Measurements from ENCODE around the gene SLC6A6. TPM values are rescaled to one million over a fixed set of nuclear protein-coding genes. Genes with fewer than 3 reads are reported as not detected.

The SLC6A6 gene
- total and polyA plus RNA-seq, 8 donors: 3.0 to 36.7 (median 19.7) TPM

DNA sequence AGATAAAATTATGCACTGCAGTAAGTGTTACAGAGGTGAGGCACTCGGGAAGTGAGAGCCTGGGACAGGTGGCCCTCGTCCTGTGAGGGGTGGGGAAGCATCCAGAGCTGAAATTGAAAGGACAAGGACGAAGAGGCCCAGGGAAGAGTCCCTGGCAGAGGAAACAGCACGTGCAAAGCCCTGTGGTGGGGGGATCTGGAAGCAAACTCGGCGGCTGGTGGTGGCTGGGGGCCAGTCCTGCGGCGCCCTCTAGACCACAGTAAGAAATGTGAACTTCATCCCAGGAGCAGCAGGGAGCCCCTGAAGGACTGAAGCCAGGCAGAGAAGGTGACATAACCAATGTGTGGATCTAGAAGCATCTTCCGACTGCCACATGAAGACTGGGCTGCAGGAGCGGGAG is 94.9 kb downstream of the SLC6A6 start:
- Histone ChIP-seq H3K36me3 (peaks cover 0 to 10% (median 0%) of the 10 kb centered on the region in 4 donors), H3K4me1 (no peaks in the 10 kb centered on the region), H3K27me3 (no peaks in the 10 kb centered on the region), H3K27ac (no peak overlapping the region), H3K9me3 (peaks cover 3 to 10% (median 6%) of the 10 kb centered on the region in 4 donors), H3K4me3 (no peak overlapping the region)
- TF ChIP-seq POLR2AphosphoS5 (IDR thresholded peaks at IDR 0.05) (no peak), EP300 (IDR thresholded peaks at IDR 0.05) (no peak), POLR2A (IDR thresholded peaks at IDR 0.05) (no peak)
- TF ChIP-seq, protein P1, sequence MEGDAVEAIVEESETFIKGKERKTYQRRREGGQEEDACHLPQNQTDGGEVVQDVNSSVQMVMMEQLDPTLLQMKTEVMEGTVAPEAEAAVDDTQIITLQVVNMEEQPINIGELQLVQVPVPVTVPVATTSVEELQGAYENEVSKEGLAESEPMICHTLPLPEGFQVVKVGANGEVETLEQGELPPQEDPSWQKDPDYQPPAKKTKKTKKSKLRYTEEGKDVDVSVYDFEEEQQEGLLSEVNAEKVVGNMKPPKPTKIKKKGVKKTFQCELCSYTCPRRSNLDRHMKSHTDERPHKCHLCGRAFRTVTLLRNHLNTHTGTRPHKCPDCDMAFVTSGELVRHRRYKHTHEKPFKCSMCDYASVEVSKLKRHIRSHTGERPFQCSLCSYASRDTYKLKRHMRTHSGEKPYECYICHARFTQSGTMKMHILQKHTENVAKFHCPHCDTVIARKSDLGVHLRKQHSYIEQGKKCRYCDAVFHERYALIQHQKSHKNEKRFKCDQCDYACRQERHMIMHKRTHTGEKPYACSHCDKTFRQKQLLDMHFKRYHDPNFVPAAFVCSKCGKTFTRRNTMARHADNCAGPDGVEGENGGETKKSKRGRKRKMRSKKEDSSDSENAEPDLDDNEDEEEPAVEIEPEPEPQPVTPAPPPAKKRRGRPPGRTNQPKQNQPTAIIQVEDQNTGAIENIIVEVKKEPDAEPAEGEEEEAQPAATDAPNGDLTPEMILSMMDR (IDR thresholded peaks at IDR 0.05): no peak
- WGBS, 5 donors: 48 to 59% (median 53%) methylated on average over 10 of the region's 10 CpGs
- intact Hi-C loops (cut with DNase I; ENCODE audit: low total_unique reads): no loop called here
- DNase-seq: no peak

DNA sequence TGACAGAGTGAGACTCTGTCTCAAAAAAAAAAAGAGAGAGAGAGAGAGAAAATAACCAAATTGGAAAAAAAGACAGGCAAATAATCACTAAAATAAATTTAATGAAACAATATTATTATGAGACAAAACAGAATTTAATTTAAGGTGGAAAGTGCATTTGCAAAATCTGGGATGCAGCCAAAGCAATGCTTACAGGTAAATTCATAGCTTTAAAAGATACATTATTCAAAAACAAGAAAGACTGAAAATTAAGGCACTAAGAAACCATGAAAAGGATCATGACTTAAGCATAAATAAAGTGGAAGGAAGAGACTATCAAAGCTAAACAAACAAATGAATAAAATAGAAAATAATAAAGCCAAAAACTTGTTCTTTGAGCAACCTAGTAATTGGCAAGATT is 100.1 kb downstream of the SLC6A6 start:
- intact Hi-C loops (cut with DNase I; ENCODE audit: low total_unique reads): no loop called here
- H3K36me3 ChIP-seq: no peaks in the 10 kb centered on the region
- TF ChIP-seq, protein P1 (IDR thresholded peaks at IDR 0.05): no peak
- no peak for TF ChIP-seq POLR2AphosphoS5 (IDR thresholded peaks at IDR 0.05)
- TF ChIP-seq POLR2A (IDR thresholded peaks at IDR 0.05): no peak
- TF ChIP-seq EP300 (IDR thresholded peaks at IDR 0.05): no peak

DNA sequence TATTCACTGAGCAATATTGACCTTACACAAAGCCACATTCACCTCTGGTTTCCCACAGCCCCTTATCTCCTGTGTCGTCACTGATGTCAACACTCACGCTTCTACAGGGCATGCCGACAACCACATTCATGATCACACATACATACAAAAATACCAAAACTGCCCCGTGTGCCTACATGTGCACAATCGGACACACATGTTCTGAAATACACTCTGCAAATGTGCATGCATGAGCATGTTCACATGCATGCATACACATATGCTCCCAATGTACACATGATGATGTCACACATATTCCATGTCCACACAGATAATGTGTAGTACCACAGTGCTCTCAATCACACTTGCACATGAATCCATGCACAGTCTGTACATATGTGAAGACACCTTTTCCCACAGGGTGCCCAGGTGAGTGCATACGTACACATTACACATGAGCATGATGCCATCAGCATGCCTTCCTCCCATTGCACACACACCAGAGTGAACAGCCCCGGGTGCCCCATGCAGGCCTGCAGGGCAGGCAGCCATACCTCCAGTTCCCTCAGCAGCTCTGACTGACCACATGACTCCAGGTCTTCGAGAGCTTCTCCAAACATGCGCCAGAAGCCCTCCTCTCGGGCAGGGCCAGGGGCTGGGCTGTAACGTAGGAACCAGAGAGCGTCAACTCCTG is 100.8 kb downstream of the SLC6A6 start:
- no peak overlapping the region for H3K27ac ChIP-seq
- WGBS, 5 donors: 86 to 94% (median 88%) methylated on average over 11 to 12 of the region's 12 CpGs
- TF ChIP-seq EP300 (IDR thresholded peaks at IDR 0.05) (no peak), POLR2A (IDR thresholded peaks at IDR 0.05) (no peak), POLR2AphosphoS5 (IDR thresholded peaks at IDR 0.05) (no peak)
- TF ChIP-seq, protein P1 (IDR thresholded peaks at IDR 0.05): no peak
- H3K9me3 ChIP-seq: peaks cover 10 to 24% (median 16%) of the 10 kb centered on the region in 4 donors
- intact Hi-C loops (cut with DNase I; ENCODE audit: low total_unique reads): no loop called here
- no peak overlapping the region for H3K4me3 ChIP-seq
- no peaks in the 10 kb centered on the region for H3K27me3 ChIP-seq
- no peaks in the 10 kb centered on the region for H3K36me3 ChIP-seq
- no peaks in the 10 kb centered on the region for H3K4me1 ChIP-seq
- no peak for DNase-seq

More for the DNA sequence above, 100.1 kb downstream of the SLC6A6 start:
- DNase-seq: no peak
- no peak overlapping the region for H3K27ac ChIP-seq
- peaks cover 10 to 24% (median 16%) of the 10 kb centered on the region in 4 donors for H3K9me3 ChIP-seq
- H3K27me3 ChIP-seq: no peaks in the 10 kb centered on the region
- H3K4me1 ChIP-seq: no peaks in the 10 kb centered on the region
- no peak overlapping the region for H3K4me3 ChIP-seq

DNA sequence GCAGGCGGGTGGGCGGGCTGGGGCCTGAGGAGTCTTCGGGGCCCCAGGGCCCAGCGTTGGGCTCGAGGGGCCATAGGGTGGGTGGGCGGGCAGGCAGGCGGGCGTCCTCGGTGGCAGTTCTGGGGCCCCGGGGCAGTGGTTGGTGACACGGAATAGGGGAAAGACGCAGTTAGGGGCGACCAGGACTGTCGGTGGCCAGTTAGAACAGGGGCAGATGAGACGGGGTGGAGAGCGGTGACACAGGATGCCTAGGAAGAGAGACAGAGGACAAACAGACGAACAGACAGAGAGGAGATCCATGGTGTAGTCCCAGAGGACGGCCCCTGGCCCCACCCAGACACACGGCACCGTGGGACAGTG is 101.3 kb downstream of the SLC6A6 start:
- peaks cover 10 to 24% (median 16%) of the 10 kb centered on the region in 4 donors for H3K9me3 ChIP-seq
- 89 to 93% (median 92%) methylated on average over 17 to 20 of the region's 20 CpGs for WGBS, 5 donors
- H3K27ac ChIP-seq: no peak overlapping the region
- no peaks in the 10 kb centered on the region for H3K27me3 ChIP-seq
- H3K4me3 ChIP-seq: no peak overlapping the region
- intact Hi-C loops (cut with DNase I; ENCODE audit: low total_unique reads): no loop called here
- no peaks in the 10 kb centered on the region for H3K36me3 ChIP-seq
- TF ChIP-seq EP300 (IDR thresholded peaks at IDR 0.05) (no peak), POLR2AphosphoS5 (IDR thresholded peaks at IDR 0.05) (no peak)
- TF ChIP-seq, protein P1 (IDR thresholded peaks at IDR 0.05): no peak
- peaks cover 0 to under 1% (median 0%) of the 10 kb centered on the region in 4 donors for H3K4me1 ChIP-seq
- DNase-seq: no peak

Measured in stomach (tissue), 9 donors.